Coronary artery (tissue), 2 donors: ENCODE data around the gene MACROD2.
A peak's percentile ranks its signal among the peaks of the same experiment; 100 is the strongest.
"Not testable (repeated sequence)": the region's sequence is repeated elsewhere in the genome, so short reads cannot be mapped to it uniquely, and the experiment has no call there.

Experiments used
- DNase-seq: peaks from one replicate; pipeline ENCODE4 v3.0.0-alpha.2; 2017; ENCODE audit warnings: low spot score
- H3K27ac ChIP-seq, 2 donors: fragments of 200-600 bp; sonication (generic); one replicate each; pipeline ENCODE4 v1.5.1; 2016 to 2019
- H3K4me3 ChIP-seq: fragments of 200-600 bp; sonication (generic); 2 replicates; pipeline ENCODE4 v1.5.1; 2016; ENCODE audit warnings: mild to moderate bottlenecking, moderate library complexity
- CTCF ChIP-seq: fragments of 200-600 bp; sonication (generic); IDR thresholded peaks from one replicate; pipeline ENCODE4 v1.5.1; 2019; ENCODE audit warnings: antibody characterized with exemption

The MACROD2 gene

GRCh38 chr20:13991311-13991710 lies 4.0 kb upstream of the MACROD2 start:
- H3K27ac ChIP-seq, result no peak overlapping the region
- DNase-seq, result no peak
- no peak for TF ChIP-seq CTCF
- H3K4me3 ChIP-seq, result no peak overlapping the region

- not testable (repeated sequence) for H3K4me3 ChIP-seq, H3K27ac ChIP-seq, DNase-seq
Measured at GRCh38 chr20:13991955-13992354, 3.4 kb upstream of the MACROD2 start.

GRCh38 chr20:13995841-13996240 lies 525 bp downstream of the MACROD2 start:
- Histone ChIP-seq H3K4me3 (peak overlapping the region; percentile 96), H3K27ac (peak overlapping the region; percentile 59 to 74)
- no peak for DNase-seq
- TF ChIP-seq CTCF, result no peak

GRCh38 chr20:13996265-13996664 lies 949 bp downstream of the MACROD2 start:
- Histone ChIP-seq H3K27ac (no peak overlapping the region), H3K4me3 (peak overlapping the region; percentile 96)
- DNase-seq, result no peak
- TF ChIP-seq CTCF, result no peak

GRCh38 chr20:14000917-14001316 lies 5.6 kb downstream of the MACROD2 start:
- no peak overlapping the region for H3K4me3 ChIP-seq
- no peak for TF ChIP-seq CTCF
- no peak overlapping the region for H3K27ac ChIP-seq
- no peak for DNase-seq

- Histone ChIP-seq H3K27ac (no peak overlapping the region), H3K4me3 (no peak overlapping the region)
- DNase-seq, result no peak
- no peak for TF ChIP-seq CTCF
Measured at GRCh38 chr20:14005996-14006395, 10.7 kb downstream of the MACROD2 start.

GRCh38 chr20:14009208-14009607 lies 13.9 kb downstream of the MACROD2 start:
- no peak for DNase-seq
- TF ChIP-seq CTCF, result no peak

GRCh38 chr20:14012671-14013070 lies 17.4 kb downstream of the MACROD2 start:
- DNase-seq, result no peak
- Histone ChIP-seq H3K4me3 (no peak overlapping the region), H3K27ac (no peak overlapping the region)
- TF ChIP-seq CTCF, result no peak

More at GRCh38 chr20:14009208-14009607, 13.9 kb downstream of the MACROD2 start:
- H3K4me3 ChIP-seq, result no peak overlapping the region
- no peak overlapping the region for H3K27ac ChIP-seq
